ENCODE data around the gene HIPK2. TPM values are rescaled to one million over a fixed set of nuclear protein-coding genes. Genes with fewer than 3 reads are reported as not detected.
"Not testable (repeated sequence)": the region's sequence is repeated elsewhere in the genome, so short reads cannot be mapped to it uniquely, and the experiment has no call there.

The HIPK2 gene
- total RNA-seq, 1 donor from 2014 or later, result 27.6 TPM

DNA sequence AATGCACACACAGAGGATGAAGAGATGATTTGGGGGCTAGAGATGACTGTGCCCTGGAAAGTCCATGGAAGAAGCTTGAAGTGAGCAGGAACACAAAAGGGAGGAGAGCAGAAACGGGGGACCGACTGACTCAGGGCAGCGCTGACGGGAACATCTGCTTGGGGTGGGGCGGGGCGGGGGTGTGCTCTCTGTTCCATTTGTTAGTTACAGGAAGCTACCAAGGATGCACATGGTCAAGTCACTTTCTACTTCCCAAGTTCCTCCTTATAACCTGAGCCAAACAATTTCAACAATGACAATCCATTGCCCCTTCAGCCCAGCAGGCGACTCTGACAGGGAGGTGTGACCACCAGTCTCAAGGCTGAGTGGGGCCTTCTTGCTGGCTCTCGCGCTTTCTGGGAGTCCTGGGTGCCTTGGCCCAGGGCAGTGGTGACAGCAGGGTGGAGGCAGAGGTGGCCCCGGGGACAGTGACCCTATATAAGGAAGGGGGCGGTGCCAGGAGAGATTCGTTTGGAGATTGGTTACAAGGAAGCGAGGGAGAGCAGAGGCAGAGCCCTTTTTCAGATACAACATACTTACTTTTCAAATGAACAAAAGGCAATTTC lies 214.7 kb downstream of the HIPK2 start:
- Mint-ChIP-seq H3K36me3 (ENCODE audit: low read depth) (no peaks in the 10 kb centered on the region), H3K9me3 (no peaks in the 10 kb centered on the region), H3K27ac (no peak overlapping the region), H3K4me3 (ENCODE audit: low read depth) (no peak overlapping the region), H3K27me3 (ENCODE audit: low read depth) (no peaks in the 10 kb centered on the region), H3K4me1 (ENCODE audit: low read depth) (no peaks in the 10 kb centered on the region)
- intact Hi-C loops (cut with micrococcal nuclease), result no loop called here
- no peak for DNase-seq (ENCODE audit: low spot score)

DNA sequence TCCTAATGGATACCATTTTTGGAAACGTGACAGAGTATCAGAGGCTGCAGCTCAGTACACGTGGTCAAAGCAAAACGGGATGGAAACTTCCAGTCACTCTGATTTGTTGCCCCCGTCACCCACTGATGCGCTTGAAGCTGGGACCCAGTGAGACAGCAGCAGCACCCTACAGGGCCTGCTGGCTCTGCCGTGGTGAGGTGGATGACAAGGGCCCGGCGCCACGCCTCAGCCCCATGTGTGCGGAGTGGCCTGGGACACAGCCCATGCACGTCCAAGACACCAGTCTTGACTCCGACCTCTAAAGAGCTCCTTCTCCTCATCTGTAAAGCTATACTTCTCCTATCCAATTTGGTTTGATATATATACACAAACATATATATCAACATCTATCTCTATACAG lies 215.3 kb downstream of the HIPK2 start:
- no peak overlapping the region for H3K4me3 Mint-ChIP-seq (ENCODE audit: low read depth)
- H3K4me1 Mint-ChIP-seq (ENCODE audit: low read depth), result no peaks in the 10 kb centered on the region
- no peak overlapping the region for H3K27ac Mint-ChIP-seq
- H3K36me3 Mint-ChIP-seq (ENCODE audit: low read depth), result no peaks in the 10 kb centered on the region
- DNase-seq (ENCODE audit: low spot score), result no peak
- no peaks in the 10 kb centered on the region for H3K9me3 Mint-ChIP-seq
- intact Hi-C loops (cut with micrococcal nuclease), result no loop called here
- H3K27me3 Mint-ChIP-seq (ENCODE audit: low read depth), result peaks cover 5% of the 10 kb centered on the region

DNA sequence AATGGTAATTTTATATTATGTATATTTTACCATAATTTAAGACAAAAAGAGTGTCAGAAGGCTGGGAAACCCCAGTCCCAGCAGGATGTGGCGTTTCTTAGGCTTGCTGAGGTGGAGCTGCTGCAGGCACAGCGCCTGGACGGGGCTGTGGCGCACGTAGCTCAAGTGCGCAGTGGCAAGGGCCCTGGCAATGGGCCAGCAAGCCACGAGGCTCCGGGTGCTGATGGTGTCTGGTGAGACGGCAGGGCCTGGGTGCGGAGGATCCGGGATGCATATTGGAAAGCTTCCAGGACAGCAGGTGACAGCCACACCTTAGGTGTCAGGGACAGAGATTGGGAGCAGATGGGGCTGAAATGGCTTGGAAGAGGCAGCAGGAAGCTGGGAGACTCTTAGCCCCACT lies 217.1 kb downstream of the HIPK2 start:
- H3K9me3 Mint-ChIP-seq, result no peaks in the 10 kb centered on the region
- no peaks in the 10 kb centered on the region for H3K4me1 Mint-ChIP-seq (ENCODE audit: low read depth)
- no peaks in the 10 kb centered on the region for H3K36me3 Mint-ChIP-seq (ENCODE audit: low read depth)
- H3K27ac Mint-ChIP-seq, result no peak overlapping the region
- H3K4me3 Mint-ChIP-seq (ENCODE audit: low read depth), result no peak overlapping the region
- DNase-seq (ENCODE audit: low spot score), result no peak
- intact Hi-C loops (cut with micrococcal nuclease), result no loop called here
- peaks cover 9% of the 10 kb centered on the region for H3K27me3 Mint-ChIP-seq (ENCODE audit: low read depth)

DNA sequence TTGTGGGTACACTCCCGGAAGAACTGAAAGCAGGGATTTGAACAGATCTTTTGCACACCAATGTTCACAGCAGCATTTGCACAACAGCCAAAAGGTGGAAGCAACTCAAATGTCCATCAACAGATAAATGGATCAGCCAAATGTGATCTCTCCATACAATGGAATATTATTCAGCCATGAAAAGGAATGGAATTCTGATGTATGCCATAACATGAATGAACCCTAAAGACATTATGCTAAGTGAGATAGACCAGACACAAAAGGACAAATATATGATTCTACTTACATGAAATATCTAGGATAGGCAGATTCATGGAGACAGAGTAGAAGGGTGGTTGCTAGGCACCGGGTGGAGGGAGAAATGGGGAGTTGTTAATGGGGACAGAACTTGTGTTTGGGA lies 217.6 kb downstream of the HIPK2 start:
- Mint-ChIP-seq H3K27me3 (ENCODE audit: low read depth) (peaks cover 10% of the 10 kb centered on the region), H3K27ac (no peak overlapping the region), H3K4me1 (ENCODE audit: low read depth) (no peaks in the 10 kb centered on the region), H3K9me3 (no peaks in the 10 kb centered on the region), H3K4me3 (ENCODE audit: low read depth) (no peak overlapping the region), H3K36me3 (ENCODE audit: low read depth) (no peaks in the 10 kb centered on the region)
- no peak for DNase-seq (ENCODE audit: low spot score)
- intact Hi-C loops (cut with micrococcal nuclease), result no loop called here

DNA sequence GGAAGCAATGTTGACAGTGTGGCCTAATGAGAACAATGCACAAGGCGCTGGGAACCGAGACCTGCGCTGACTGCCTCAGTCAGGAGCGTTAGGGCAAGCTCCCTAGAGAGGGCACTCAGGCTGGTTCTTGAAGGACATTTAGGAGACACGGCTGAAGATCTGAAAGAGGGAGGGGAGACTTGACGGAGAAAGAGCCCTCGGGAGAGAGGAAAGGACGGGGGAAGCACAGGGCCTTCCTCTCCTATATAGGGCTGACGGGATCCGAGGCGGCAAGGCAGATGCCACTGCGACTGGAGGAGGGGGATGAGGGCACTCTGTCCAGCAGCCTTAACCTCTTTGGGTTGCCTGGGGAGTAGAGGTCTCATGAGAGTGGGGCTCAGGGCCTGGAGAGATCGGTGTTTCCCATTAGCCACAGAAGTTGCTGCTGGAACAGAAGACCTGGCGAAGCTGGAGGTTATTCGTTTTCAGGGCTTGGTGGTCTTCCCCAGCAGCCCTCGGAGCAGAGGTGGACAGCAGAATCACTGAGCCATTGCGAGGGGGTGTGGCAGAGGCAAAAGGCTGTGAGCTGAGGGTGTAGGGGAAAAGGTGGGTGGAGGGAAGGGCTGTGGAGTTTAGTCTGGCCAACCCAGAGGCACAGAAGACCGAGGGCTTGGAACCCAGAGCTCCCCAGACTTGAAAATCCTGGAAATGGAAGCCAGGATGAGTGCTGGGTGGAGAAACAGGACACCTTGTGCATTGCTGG lies 218.3 kb downstream of the HIPK2 start:
- H3K36me3 Mint-ChIP-seq (ENCODE audit: low read depth), result no peaks in the 10 kb centered on the region
- H3K9me3 Mint-ChIP-seq, result no peaks in the 10 kb centered on the region
- peaks cover 15% of the 10 kb centered on the region for H3K27me3 Mint-ChIP-seq (ENCODE audit: low read depth)
- no peaks in the 10 kb centered on the region for H3K4me1 Mint-ChIP-seq (ENCODE audit: low read depth)
- no peak overlapping the region for H3K4me3 Mint-ChIP-seq (ENCODE audit: low read depth)
- no peak for DNase-seq (ENCODE audit: low spot score)
- H3K27ac Mint-ChIP-seq, result no peak overlapping the region
- intact Hi-C loops (cut with micrococcal nuclease), result no loop called here

DNA sequence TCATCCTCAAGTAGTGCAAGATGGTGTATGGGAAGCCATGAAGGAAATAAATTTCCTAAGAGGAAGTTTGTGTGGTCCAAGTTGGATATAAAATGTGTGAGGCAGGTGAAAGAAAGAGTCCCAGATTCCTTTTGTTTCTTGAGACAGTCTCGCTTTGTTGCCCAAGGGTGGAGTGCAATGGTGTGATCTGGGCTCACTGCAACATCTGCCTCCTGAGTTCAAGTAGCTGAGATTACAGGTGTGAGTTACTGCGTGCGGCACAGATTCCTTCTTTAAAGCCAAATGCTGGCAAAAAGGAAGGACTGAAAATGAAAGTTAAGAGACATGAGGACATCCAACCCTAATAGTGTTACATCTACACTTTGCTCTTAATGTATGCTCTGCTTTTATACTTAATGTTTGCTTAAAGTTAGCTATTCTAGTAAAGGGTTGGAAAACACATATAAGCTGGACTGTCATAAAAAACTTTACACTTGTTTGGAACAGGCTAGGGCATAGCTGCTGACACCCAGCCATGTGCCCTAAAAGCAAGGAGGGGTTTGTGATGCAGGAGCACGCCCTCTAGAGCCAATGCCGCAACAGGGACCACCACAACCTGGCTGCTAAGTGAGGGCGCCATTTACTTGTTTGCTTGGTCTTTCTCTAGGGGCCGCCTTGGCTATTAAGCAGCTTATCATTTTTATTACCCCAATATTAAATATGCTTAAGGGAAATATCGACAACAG lies 219.8 kb downstream of the HIPK2 start:
- Mint-ChIP-seq H3K4me1 (ENCODE audit: low read depth) (no peaks in the 10 kb centered on the region), H3K27me3 (ENCODE audit: low read depth) (peaks cover 23% of the 10 kb centered on the region), H3K9me3 (no peaks in the 10 kb centered on the region), H3K27ac (no peak overlapping the region), H3K4me3 (ENCODE audit: low read depth) (no peak overlapping the region), H3K36me3 (ENCODE audit: low read depth) (no peaks in the 10 kb centered on the region)
- intact Hi-C loops (cut with micrococcal nuclease), result no loop called here
- no peak for DNase-seq (ENCODE audit: low spot score)

DNA sequence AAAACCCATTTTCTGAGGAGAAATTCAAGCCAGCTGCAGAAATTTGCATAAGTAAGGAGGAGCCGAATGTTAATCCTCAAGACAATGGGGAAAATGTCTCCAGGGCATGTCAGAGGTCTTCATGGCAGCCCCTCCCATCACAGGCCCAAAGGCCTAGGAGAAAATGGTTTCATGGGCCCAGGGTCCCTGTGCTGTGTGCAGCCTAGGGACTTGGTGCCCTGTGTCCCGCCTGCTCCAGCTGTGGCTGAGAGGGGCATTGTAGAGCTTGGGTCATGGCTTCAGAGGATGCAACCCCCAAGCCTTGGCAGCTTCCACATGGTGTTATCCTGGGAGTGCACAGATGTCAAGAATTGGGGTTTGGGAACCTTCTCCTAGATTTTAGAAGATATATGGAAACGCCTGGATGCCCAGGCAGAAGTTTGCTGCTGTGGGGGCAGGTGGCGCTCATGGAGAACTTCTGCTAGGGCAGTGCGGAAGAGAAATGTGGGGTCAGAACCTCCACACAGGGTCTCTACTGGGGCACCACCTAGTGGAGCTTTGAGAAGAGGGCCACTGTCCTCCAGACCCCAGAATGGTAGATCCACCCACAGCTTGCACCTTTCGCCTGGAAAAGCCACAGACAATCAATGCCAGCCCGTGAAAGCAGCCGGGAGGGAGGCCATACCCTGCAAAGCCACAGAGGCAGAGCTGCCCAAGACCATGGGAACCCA lies 223.7 kb downstream of the HIPK2 start:
- intact Hi-C loops (cut with micrococcal nuclease), result not testable (repeated sequence)

DNA sequence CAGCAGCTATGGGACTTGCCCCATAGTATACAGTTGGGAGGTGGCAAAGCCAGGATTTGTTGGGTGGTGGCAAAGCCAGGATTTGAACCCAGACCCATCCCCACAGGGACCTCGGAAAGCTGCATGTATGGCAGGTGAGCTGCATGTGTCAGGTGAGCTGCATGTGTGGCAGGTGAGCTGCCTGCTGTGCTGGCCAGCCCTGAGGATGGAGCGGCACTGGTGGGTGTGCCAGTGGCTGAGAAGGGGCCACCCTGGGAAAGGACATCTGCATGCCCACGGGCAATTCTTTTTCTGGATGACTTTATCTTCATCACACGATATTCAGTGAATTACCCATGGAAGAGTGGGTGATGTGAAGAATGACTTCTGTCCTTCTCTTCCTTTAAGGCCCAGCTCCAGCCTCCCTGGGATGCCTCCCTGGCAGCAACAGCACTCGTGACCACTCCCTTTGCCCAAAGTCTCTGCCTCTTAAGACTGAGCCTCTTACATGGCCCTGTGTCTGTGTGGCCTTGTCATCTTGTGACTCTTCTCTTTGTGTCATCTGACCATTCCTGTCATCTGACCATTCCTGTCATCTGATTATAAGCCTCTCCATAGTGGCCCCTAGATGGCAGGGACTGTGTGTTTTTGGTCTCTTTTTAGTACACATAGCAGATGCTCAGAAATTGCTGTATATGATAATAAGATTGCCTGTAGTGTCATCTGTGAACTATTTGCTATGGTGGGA lies 229.3 kb downstream of the HIPK2 start:
- Mint-ChIP-seq H3K4me3 (ENCODE audit: low read depth) (no peak overlapping the region), H3K27me3 (ENCODE audit: low read depth) (peaks cover 7% of the 10 kb centered on the region)
- intact Hi-C loops (cut with micrococcal nuclease), result no loop called here

More for the DNA sequence above, 223.7 kb downstream of the HIPK2 start:
- H3K27ac Mint-ChIP-seq; H3K4me3 Mint-ChIP-seq (ENCODE audit: low read depth); DNase-seq (ENCODE audit: low spot score); H3K36me3 Mint-ChIP-seq (ENCODE audit: low read depth); H3K4me1 Mint-ChIP-seq (ENCODE audit: low read depth); H3K9me3 Mint-ChIP-seq: not testable (repeated sequence)
- peaks cover 26% of the 10 kb centered on the region for H3K27me3 Mint-ChIP-seq (ENCODE audit: low read depth)

DNA sequence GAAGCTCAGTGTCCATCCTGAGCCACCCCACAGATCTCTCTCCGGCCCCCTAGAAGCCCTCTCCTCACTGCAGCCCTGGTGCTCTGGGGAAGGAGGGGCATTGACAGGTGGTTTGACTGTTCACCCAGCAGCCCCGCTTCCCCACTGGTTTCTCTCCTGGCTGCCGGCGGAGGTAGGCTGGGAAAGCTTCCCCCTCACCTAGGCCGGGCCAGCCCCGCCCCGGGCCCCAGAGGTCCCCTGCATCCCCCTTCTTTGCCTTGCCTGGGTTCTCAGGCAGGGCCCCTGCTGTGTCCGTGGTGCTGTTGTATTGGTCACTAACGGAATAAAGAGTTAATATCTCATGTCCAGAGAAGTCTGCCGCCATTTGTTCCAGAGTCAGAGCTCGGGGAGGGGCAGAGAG lies 233.2 kb downstream of the HIPK2 start:
- H3K27me3 Mint-ChIP-seq (ENCODE audit: low read depth), result no peaks in the 10 kb centered on the region
- no peak overlapping the region for H3K27ac Mint-ChIP-seq
- no peaks in the 10 kb centered on the region for H3K4me1 Mint-ChIP-seq (ENCODE audit: low read depth)
- H3K4me3 Mint-ChIP-seq (ENCODE audit: low read depth), result no peak overlapping the region
- no peaks in the 10 kb centered on the region for H3K36me3 Mint-ChIP-seq (ENCODE audit: low read depth)
- no peak for DNase-seq (ENCODE audit: low spot score)
- no peaks in the 10 kb centered on the region for H3K9me3 Mint-ChIP-seq
- intact Hi-C loops (cut with micrococcal nuclease), result no loop called here

More for the DNA sequence above, 229.3 kb downstream of the HIPK2 start:
- DNase-seq (ENCODE audit: low spot score), result no peak
- H3K4me1 Mint-ChIP-seq (ENCODE audit: low read depth), result no peaks in the 10 kb centered on the region
- no peaks in the 10 kb centered on the region for H3K9me3 Mint-ChIP-seq
- H3K27ac Mint-ChIP-seq, result no peak overlapping the region
- no peaks in the 10 kb centered on the region for H3K36me3 Mint-ChIP-seq (ENCODE audit: low read depth)

DNA sequence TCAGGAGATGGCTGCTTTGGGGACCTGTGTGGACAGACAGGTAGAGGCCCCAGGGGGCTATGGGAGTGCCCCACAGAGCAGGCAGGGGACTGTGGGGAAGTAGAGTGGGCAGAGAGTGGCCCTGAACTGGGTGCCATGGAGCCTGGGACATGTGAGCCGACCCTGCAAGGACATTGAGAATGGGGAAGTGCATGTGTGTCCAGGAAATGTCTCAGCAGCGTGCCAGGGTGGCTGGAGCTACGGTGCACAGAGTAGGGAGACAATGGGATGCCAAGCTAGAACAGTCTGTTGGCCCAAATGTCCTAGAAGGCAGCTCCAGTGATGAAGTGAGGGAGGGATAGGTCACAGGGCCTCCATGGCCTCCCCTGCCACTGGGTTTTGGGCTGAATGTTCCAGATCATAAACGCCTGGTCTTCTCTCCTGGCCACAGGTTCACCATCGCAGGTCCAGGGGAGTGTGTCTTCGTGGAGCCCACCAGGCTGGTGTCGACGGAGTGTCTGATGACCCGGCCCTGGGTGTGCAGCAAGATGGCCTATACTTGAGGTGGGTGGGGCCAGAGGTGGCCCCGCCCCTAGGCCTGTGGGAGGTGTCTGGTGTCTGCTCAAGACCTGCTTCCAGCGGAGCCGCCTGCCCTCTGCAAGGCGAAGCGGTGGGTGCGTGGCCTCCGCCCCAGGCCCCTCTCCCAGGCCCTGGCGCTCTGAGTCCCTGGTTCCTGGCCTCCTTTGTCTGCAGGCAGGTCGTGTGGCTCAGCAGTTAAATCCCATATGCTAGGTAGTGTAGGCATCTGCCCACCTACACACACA lies 233.8 kb downstream of the HIPK2 start:
- intact Hi-C loops (cut with micrococcal nuclease), result no loop called here
- no peak for DNase-seq (ENCODE audit: low spot score)
- no peaks in the 10 kb centered on the region for H3K36me3 Mint-ChIP-seq (ENCODE audit: low read depth)

DNA sequence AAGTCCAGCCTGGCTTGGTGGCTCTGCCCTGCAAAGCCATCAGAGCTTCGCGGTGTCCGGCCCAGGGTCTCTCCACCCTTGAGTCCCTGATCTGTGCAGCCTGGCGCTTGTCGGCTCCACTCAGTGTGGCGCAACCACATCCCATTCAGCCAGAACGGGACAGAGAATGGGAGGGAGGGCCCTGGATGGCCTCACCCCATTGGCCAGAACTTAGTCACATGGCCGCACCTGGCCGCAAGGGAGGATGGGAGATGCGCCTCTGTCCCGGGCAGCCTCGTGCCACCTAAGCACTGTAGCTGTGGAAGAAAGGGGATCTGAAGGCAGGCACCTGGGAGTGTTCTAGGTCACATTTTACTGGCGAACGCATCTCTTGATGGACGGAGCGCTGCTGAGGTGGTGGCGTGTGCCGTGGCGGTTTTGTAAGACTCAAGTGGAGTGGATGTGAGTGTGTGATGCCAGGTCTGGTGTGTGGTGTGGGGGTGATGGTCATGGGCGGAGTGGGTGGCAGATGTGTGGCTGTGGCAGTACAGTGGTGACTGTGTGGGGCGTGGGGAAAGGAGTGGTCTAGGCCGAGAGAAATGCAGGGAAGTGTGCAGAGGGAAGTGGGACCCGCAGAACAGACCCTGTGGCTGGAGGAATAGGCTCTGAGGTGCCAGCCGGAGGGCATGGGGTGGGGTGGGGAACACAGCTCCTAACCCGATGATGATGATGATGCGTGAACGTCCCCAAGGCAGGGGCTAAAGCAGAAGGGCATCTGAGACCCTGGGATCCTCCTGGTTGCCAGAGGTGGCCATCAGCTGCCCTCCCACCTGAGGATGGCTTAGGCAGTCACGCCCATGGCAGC lies 235.3 kb downstream of the HIPK2 start:
- Mint-ChIP-seq H3K27ac (no peak overlapping the region), H3K4me3 (ENCODE audit: low read depth) (no peak overlapping the region), H3K4me1 (ENCODE audit: low read depth) (no peaks in the 10 kb centered on the region), H3K36me3 (ENCODE audit: low read depth) (no peaks in the 10 kb centered on the region), H3K9me3 (no peaks in the 10 kb centered on the region), H3K27me3 (ENCODE audit: low read depth) (peaks cover 1% of the 10 kb centered on the region)
- intact Hi-C loops (cut with micrococcal nuclease), result no loop called here
- DNase-seq (ENCODE audit: low spot score), result no peak

More for the DNA sequence above, 233.8 kb downstream of the HIPK2 start:
- Mint-ChIP-seq H3K4me3 (ENCODE audit: low read depth) (no peak overlapping the region), H3K9me3 (no peaks in the 10 kb centered on the region), H3K27ac (no peak overlapping the region), H3K4me1 (ENCODE audit: low read depth) (no peaks in the 10 kb centered on the region), H3K27me3 (ENCODE audit: low read depth) (no peaks in the 10 kb centered on the region)

Measured in activated T-helper 2 cell treated with anti-CD3 and anti-CD28 coated beads, Interferon-gamma antibody, Interleukin-2, Interleukin-4, amounts not matched to agents 10 μg/mL and 5 μg/mL and 100 μg/mL, durations not matched to agents 14 hours and 24 hours and 36 hours (primary cell).